ENCODE measurements around the gene FAM20C. TPM values are rescaled to one million over a fixed set of nuclear protein-coding genes. Genes with fewer than 3 reads are reported as not detected.

Gene FAM20C
- total RNA-seq, 4 donors from 2014 or later: 41.9 to 87.5 (median 73.6) TPM

- 72 to 78% methylated on average over 6 to 18 of the region's 20 CpGs for whole genome bisulfite sequencing, 2 donors (ENCODE audit: low coverage in 1 of 2)
- no peak for TF ChIP-seq POLR2A (IDR thresholded peaks at IDR 0.05)
- TF ChIP-seq POLR2AphosphoS5 (IDR thresholded peaks at IDR 0.05): no peak
- no peak for TF ChIP-seq EP300 (IDR thresholded peaks at IDR 0.05)
- TF ChIP-seq CTCF (IDR thresholded peaks at IDR 0.05): no peak
These were observed 38.1 kb upstream of the FAM20C start for GRCh38 chr7:154096-154799.

GRCh38 chr7:155469-155900, 36.9 kb upstream of the FAM20C start:
- TF ChIP-seq POLR2A (IDR thresholded peaks at IDR 0.05) (no peak), CTCF (IDR thresholded peaks at IDR 0.05) (no peak), EP300 (IDR thresholded peaks at IDR 0.05) (no peak), POLR2AphosphoS5 (IDR thresholded peaks at IDR 0.05) (no peak)
- ATAC-seq: no peak
- Histone ChIP-seq H3K27ac (peak overlapping the region in 2 of 4 donors; percentile 27 to 61), H3K9me3 (no peaks in the 10 kb centered on the region), H3K4me3 (no peak overlapping the region), H3K27me3 (no peaks in the 10 kb centered on the region), H3K36me3 (no peaks in the 10 kb centered on the region), H3K4me1 (peaks cover 0 to 44% (median 1%) of the 10 kb centered on the region in 3 donors)
- 36% methylated on average over 3 of the region's 3 CpGs; no CpG with 5 or more reads in 1 of the 2 donors for WGBS, 2 donors (ENCODE audit: low coverage in 1 of 2)

More at GRCh38 chr7:154096-154799, 38.1 kb upstream of the FAM20C start:
- Histone ChIP-seq H3K36me3 (no peaks in the 10 kb centered on the region), H3K27ac (peak overlapping the region in 1 of 4 donors; percentile 27), H3K9me3 (no peaks in the 10 kb centered on the region), H3K4me3 (no peak overlapping the region), H3K27me3 (no peaks in the 10 kb centered on the region), H3K4me1 (peaks cover 0 to 55% (median 11%) of the 10 kb centered on the region in 3 donors)
- no peak for ATAC-seq

- 33% methylated on average over 1 of the region's 31 CpGs; no CpG with 5 or more reads in 1 of the 2 donors for WGBS, 2 donors (ENCODE audit: low coverage in 1 of 2)
- Histone ChIP-seq H3K27me3 (no peaks in the 10 kb centered on the region), H3K9me3 (no peaks in the 10 kb centered on the region), H3K4me1 (peaks cover 0 to 41% (median 0%) of the 10 kb centered on the region in 3 donors), H3K36me3 (no peaks in the 10 kb centered on the region), H3K27ac (peak overlapping the region in 2 of 4 donors; percentile 27 to 61), H3K4me3 (no peak overlapping the region)
- TF ChIP-seq EP300 (IDR thresholded peaks at IDR 0.05) (no peak), POLR2A (IDR thresholded peaks at IDR 0.05) (no peak)
- ATAC-seq: no peak
These were observed 36.0 kb upstream of the FAM20C start for GRCh38 chr7:156111-157007.

- TF ChIP-seq CTCF (IDR thresholded peaks at IDR 0.05) (no peak), POLR2AphosphoS5 (IDR thresholded peaks at IDR 0.05) (no peak), POLR2A (IDR thresholded peaks at IDR 0.05) (no peak), EP300 (IDR thresholded peaks at IDR 0.05) (no peak)
- ATAC-seq: no peak
- Histone ChIP-seq H3K27me3 (no peaks in the 10 kb centered on the region), H3K9me3 (no peaks in the 10 kb centered on the region), H3K27ac (no peak overlapping the region), H3K4me3 (no peak overlapping the region), H3K4me1 (peaks cover 0 to 41% (median 0%) of the 10 kb centered on the region in 3 donors), H3K36me3 (no peaks in the 10 kb centered on the region)
- WGBS, 2 donors (ENCODE audit: low coverage in 1 of 2): 80% methylated on average over 2 of the region's 9 CpGs; no CpG with 5 or more reads in 1 of the 2 donors
These were observed 35.4 kb upstream of the FAM20C start for GRCh38 chr7:157008-157310.

GRCh38 chr7:157771-158625, 34.4 kb upstream of the FAM20C start:
- H3K27ac ChIP-seq: no peak overlapping the region
- no peaks in the 10 kb centered on the region for H3K27me3 ChIP-seq
- H3K36me3 ChIP-seq: no peaks in the 10 kb centered on the region
- H3K4me1 ChIP-seq: peaks cover 0 to 38% (median 0%) of the 10 kb centered on the region in 3 donors
- ATAC-seq: no peak
- H3K4me3 ChIP-seq: no peak overlapping the region
- WGBS, 2 donors (ENCODE audit: low coverage in 1 of 2): 93 to 100% methylated on average over 3 to 5 of the region's 23 CpGs
- TF ChIP-seq CTCF (IDR thresholded peaks at IDR 0.05): no peak
- TF ChIP-seq EP300 (IDR thresholded peaks at IDR 0.05): no peak
- no peak for TF ChIP-seq POLR2AphosphoS5 (IDR thresholded peaks at IDR 0.05)
- TF ChIP-seq POLR2A (IDR thresholded peaks at IDR 0.05): no peak
- H3K9me3 ChIP-seq: no peaks in the 10 kb centered on the region

Data from gastroesophageal sphincter (tissue), 4 donors.